Measurements from ENCODE around the gene MYDGF.
"Not testable (repeated sequence)": the region's sequence is repeated elsewhere in the genome, so short reads cannot be mapped to it uniquely, and the experiment has no call there.

The MYDGF gene

DNA sequence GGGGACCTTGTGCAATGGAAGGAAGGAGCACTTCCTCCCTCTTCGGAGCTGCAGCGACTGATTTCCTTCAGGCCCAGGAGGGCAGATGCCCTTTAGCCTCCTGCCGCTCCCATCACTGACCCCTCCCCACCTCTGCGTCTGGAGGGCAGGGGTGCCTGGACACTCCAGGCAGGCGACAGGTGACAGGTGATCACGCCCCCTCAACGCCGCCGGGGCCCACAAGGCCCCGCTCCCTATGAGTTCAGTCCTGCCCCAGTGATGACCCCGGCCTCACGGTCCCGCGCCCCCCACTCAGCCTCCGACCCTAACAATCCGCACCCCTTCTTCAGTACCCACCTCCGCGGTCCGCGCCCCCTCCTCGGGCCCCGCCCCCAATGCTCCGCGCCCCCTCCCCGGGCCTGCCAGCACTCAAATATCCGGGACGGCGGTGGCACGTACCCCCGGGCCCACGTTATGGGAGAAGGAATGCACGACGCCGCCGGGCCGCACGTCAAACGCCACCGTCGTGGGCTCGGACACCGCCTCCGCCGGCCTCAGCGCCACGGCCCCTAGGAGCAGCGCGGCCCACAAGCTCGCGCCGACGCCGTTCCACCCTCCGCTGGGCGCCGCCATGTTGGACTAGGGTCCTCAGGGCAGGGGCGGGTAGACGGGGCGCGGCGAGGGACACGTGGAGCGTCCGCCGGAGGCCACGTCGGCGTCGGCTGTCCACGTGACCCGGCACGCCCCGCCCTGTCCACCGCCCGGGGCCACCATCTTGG, at the start of gene MYDGF:
Gene MYDGF, minus strand, starts transcription at position 620 of the 758 bp plus-strand sequence. Its CDS starts 8 bp downstream, at position 612.
- DNase-seq: peak; percentile 89

DNA sequence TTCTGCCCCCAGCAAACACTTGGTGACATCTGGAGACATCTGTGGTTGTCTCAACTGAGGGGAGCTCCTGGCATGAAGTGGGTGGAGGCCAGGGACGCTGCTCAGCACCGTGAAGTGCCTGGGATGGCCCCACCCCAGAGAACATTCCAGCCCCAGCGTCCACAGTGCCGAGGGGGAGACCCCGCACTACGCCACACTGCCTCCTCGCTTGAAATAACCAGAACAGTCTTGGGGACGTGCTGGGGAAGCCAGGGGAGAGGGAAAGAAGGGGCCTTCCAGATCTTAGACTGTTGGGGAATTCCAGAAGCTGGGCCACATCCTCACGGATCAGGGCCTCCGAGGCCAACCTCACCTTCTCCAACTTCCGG, 49.3 kb upstream of the MYDGF start:
- DNase-seq: no peak

DNA sequence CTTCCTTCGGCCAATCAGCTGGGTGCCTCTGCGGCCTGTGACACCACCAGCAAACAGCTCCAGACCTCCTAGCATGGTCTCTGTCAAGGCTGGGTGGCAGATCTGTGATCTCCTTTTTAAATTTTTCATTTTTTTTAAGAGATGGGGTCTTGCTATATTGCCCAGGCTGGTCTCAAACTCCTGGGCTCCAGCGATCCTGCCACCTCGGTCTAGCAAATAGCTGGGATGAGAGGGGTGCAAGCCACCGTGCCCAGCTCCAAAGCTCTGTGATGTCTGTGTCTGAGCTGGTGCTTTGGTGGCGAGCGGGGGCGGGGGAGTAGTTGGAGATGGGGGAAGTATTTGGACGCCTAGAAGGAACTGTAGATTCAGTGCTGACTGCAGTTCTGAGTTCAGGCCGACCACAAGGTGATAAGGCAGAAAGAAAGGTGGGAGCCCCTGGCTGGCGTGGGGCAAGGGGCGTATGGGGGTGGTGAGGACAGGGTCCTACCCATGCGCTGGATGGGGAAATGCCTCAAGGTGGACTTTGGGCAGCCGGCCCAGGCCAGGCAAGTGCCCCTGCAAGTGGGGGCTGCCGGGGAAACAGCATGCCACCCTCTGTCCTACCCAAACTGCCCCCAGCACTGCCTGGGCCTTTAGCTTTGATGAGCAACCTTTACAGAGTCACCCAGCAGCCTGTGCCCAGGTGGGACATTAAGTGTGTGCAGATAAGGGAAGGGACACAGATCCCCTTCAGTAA, 48.0 kb upstream of the MYDGF start:
- DNase-seq: no peak

DNA sequence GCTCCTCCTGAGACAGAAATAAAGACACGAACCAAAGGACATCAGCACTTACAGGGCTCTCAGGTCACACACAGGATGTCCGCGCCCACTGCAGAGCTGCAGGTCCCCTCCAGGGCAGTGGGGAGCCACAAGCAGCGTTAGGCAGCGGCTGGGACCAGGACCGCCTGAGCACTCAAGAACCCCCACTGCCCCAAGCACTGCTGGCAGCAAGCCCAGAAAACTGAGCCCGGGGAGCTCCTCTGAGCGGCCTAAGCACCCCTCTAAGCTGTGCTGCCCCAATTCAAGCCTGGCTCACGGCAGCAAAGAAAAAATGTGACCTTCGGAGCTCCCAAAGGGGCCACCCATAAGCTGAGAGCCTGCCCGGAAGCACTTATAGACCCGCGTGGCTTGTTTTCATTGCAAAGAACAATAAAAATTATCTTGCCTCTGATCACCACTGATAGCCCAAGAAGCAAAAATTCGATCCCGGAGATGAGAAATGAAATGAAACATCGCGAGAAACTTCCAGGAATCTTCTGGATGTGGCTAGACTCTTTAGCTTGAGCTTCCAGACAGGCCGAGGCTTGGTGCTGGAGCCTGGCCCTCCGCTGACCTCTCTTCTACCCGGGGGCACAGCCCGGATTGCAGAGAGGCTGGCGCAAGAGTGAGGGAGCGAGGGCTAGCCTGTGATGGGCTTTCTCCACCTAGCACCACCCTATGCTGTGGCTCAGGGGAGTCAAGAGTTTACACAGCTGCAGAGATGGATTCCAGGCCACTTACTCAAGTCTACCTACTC, 47.2 kb upstream of the MYDGF start:
- DNase-seq: no peak

DNA sequence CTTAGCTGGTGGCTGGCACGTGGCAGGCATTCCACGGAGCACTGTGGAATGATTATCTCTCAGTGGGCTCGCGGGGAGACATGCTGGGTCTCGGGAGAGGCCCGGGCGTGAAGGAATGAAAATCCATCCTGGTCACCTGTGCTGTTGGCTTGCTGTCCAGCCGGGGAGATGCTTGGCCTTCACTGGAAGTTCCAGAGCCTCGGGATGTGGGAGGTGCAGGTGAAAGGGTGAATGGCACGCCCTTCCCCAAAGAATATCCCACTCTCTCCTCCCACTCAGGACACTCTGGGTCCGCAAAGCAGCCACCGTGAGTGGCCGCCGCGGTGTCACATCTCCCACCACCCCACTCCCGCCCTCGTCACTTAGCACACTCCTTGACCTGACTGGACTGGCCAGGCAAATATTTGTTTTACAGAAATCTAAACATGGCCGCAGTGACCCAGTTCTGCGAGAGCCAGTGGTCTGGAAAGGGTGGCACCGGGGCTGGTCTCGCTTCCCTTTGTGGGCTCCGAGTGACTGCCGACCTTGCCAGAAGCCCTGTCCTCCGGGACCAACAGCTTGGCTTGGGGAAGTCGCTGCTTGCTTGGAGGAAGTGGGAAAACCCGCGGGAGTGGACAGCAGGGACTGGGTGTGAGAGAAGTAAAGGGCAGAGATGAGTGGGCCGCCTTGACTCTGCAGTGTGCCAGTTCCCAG, 45.5 kb upstream of the MYDGF start:
- DNase-seq: no peak

DNA sequence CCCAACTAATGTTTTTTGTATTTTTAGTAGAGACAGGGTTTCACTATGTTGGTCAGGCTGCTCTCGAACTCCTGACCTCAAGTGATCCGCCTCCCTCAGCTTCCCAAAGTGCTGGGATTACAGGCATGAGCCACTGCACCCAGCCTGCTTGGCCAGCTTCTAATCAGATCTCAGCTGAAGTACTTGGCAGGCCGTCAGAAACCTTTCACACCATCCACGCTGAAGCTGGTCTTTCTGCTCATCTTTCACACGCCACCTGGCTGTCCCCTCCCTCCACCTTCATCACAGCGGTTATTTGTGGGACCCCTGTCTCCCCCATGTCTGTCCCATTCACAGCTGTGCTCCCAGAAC, 45.0 kb upstream of the MYDGF start:
- DNase-seq: not testable (repeated sequence)

DNA sequence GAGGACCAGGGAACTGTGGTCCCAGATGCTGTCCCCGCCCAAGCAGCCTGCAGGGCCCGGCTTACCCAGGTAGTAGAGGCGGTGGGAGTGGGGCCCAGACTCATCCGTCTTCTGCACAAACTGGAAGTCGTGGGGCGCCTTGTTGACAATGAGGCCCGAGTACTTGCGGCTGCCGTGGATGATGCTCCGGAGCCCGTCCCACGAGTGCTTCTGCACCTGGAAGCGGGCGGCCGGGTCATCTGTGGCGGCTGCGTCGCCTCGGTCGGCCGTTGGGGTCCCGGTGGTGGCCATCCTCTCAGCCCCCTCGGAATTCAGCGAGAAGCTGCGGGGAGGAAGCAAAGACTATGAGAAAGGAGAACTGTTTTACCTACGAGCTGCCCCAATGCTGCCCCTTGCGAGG, 43.9 kb upstream of the MYDGF start:
- no peak for DNase-seq

DNA sequence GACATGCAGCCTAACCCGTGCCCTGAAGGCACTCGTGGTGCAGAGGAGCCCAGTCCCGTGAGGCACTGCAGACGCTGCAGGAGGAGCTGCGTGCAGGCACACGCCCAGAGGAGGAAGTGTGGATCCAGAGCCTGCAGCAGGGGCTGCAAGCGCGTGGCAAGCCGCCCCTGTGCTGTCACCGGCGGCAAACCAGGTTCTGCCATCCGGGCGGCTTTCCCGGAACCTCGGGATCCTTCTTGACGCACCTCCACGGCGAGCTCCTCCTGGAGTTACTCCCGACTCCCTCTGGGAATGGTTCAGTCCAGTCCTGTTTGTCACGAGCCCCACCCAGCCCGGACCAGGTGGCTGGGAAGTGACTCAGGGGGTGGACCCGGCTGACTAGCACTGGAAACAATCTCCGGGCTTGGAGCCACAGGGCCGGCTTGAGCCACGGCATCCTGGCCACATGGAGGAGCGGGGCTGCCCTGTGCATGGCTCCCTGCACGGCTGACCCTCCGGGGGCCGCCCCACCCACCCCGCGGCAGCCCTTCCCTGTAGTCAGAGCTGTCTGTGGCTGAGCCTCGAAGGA, 43.3 kb upstream of the MYDGF start:
- no peak for DNase-seq

DNA sequence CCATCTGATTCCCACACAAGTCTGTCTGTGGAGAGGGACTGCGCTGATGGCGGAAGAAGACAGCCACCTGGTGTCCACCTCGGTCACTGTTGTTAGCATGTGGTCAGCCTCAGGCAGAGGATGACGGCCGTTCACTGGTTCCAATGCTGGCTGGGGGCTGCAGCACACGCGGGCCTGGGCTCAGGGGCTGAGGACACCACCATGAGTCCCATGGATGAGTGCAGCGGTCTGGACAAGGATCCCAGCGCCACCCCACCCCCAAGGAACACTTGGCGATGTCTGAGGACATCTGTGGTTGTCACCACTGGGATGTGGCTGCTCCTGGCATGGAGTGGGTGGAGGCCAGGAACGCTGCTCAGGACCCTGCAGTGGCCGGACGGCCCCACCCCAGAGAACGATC, 42.6 kb upstream of the MYDGF start:
- DNase-seq: no peak

DNA sequence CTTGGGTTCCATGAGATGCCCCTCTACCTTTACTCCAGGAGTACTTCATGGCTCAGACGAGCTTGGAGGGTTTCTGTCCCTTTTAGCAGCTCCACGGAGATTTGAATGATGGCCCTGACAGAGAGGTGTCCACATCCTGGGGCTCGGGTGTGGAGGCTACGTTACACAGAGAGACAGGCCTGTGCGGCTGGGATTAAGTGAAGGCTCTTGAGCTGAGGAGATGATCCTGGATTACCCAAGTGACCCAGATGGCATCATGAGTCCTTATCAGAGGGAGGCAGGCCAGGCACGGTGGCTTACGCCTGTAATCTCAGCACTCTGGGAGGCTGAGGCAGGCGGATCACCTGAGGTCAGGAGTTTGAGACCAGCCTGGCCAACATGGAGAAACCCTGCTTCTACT, 41.1 kb upstream of the MYDGF start:
- no peak for DNase-seq

DNA sequence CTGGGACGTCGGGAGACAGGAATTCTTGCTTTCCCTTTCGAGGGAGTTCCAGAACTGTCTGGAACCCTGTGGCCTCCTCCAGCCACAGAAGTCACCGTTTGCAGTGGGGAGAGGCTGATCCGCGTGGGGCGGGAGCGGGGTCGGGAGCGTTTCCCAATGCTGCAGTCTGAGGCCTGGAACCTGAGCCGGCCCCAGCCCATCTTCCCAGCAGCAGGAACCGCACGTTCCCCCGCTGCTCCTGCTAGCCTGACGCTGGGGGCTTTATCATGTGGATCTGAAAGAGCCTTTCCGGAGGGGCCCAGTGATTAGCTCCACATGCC, 40.1 kb upstream of the MYDGF start:
- DNase-seq: no peak

DNA sequence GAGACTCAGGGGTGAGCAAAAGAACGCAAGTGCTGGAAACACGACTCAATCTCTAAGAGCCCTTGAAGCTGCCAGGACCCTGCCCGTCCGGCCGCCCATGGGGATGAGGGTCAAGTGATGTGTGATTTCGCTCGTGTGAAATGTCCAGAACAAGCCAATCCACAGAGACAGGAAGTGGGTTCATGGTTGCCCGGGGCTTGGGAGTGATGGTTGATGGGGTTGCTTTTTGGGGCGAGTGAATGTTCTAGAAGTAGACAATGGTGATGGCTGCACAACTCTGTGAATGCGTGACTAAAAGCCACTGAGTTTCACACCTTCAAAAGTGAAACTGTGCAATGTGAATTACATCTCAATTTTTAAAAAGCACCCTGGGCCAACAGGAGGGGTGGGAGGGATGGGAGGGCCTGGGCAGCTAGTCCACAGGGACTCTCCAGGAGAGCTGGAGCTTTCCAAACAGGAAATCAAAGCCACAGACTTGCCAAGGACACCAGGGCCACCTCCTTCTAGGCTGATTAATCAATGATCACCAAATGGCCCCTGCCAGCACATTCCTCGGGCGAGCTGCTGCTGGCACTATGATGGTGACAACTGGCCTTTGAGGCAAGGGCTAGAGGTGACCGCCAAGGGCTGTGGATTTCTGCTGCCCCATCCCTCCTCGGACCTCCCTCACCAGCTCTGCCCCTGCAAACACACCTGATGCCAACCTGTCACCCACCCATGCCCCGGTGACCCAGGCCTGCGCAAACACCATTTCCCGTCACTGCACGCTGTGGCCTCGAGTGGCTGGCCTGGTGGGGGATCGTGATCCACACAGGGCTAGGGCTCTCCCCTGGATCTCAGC, 39.5 kb upstream of the MYDGF start:
- no peak for DNase-seq

DNA sequence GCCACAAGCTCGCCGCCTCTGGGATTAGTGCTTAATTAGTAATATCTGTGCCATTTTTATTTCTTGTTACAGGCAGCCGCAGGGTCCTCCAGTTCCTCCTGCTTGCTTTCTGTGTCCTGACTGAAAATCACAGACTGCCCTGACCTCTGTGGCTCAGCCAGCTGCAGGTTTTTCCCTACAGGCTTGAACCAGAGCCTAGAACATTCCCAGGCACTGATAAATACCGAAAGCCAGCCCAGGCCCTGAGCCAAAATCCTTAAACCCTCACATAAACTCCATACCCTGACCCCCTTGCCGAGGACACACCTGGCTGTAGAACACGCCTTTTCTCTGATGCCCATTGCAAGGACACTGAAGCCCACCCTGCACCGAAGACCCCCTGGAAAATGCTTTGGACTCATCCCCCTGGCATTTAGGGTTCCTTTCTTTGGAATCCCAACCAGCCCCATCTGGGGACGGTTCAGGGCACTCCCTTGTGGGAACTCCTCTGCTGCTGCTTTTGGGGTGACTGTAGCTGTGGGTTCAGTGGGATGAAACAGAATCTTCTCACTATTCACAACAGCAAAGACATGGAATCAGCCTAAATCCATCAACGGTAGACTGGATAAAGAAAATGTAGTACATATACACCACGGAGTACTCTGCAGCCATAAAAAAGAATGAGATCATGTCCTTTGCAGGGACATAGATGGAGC, 38.0 kb upstream of the MYDGF start:
- no peak for DNase-seq

DNA sequence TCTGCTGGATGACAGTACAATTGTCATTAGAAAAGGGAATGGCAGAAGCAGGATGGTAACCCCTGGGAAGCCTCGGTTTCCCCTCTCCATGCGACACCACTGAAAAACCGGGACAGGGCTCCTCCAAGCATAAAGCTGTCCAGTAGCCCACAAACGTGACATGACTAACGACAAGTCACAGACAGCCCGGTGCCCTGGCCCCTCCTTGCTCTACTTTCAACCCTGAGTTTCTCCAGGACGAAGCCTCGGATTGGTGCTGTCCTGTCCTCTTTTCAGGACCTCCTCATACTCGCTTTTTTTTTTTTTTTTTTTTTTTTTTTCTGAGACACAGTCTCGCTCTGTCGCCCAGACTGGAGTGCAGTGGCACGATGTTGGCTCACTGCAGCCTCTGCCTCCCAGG, 37.2 kb upstream of the MYDGF start:
- no peak for DNase-seq

DNA sequence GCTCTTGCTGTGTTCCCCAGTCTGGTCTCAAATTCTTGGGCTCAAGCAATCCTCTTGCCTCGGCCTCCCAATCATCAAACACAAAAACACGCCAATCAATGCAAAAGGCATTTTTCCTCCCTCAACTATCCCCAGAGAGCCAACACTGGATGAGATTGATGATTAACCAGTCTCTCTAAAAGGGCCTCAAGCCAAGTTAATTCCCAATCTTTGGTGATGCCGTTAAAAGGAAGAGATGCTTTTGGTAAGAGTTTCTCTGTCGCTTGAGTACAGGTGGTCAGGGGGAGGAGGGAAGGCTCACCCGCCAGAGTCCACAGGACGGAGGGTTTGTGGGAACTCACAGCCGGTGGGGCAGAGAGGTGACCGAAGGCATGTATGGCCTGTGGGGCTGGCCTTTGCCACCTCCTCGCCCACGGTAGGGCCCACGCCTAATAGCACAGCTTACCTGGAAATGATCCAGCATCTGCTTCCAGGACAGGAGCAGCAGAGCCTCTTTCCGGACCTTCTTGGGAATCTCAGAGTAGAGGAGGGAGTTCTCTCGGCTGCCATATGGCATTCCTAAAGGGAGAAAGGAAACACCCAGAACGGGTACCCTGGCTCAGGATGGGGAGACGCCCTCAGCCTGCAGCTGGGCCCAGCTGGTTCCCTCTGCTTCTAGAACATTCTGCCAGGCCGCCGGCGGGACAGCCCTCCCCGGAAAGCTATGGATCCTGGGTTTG, 35.4 kb upstream of the MYDGF start:
- DNase-seq: no peak

DNA sequence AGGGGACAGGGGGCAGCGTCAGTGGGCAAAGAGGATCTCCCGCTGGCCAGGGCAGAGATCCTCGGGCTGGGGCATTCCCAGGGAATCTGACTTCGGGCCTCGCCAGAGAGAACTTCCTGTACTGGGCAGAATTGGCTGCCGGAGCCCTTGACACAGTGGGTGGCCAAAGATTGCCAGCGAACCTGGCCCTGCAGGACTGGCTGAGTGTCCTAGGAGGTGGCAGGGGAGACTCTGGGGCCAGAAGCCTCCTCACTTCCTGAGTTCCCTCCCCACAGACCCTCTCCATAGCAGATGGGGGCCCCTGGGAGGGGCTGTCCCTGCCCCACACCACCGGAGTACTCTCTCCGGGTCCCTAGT, 34.2 kb upstream of the MYDGF start:
- no peak for DNase-seq

DNA sequence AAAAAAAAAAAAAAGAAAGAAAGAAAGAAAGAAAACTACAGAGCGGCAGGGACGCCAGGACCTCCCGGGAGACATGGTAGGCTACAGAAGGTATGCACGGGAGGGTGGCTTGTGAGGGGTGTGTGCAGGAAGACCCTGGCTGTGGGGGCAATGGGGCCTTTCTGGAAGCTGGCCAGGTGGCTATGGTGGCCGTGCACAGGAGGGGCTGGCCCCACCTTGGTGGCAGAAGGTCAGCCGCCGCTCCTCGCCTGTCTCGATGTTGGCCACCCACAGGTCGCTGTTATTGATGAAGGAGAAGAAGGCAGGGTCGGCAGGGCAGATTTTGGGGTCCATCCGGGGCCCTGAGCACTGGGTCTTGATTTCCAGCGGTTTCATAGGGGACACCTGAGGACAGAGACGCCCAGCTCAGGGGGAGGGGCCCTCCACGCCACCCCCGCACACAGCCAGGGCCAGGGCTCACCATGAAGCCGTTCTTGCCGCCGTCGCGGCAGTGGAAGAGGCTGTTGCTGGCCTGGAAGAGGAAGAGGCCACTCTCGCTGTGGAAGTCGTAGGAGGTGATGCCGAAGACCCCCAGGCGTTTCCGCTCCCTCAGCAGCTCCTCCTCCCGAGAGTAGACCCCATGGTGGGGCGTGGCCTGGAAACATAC, 33.7 kb upstream of the MYDGF start:
- no peak for DNase-seq

DNA sequence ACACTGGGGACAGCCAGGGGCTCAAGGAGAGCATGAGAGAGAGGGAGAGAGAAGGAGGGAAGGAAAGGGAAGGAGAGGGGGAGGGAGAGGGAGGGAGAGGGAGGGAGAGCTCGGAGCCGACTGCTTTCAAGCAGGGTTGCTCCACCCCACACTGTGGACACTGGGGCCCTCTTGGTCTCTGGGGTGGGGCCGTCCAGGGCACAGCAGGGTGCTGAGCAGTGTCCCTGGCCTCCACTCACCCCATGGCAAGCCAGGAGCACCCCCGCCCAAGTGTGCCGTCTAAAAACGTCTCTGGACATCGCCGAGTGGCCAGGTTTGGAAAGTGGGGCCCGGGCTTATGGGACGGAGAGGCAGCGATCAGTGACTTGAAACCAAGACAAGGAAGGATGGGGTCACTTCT, 32.6 kb upstream of the MYDGF start:
- no peak for DNase-seq

DNA sequence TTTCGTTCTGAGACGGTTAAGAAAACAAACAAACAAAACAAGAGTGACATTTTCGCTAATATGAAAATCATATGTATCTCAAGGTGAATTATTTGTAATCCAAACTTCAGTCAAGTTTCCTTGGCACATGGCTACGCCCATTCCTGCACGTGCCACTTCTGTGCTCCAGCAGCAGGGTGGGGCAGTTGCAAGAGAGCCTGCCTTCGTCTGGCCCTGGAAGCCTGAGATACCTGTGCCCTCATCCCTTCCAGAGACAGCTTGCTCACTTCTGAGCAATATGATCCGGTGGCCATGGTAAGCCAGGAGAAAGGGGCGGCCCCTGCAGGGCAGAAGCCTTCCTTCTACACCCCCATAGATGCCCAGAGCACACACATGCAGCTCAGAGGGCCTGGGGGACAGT, 31.4 kb upstream of the MYDGF start:
- no peak for DNase-seq

DNA sequence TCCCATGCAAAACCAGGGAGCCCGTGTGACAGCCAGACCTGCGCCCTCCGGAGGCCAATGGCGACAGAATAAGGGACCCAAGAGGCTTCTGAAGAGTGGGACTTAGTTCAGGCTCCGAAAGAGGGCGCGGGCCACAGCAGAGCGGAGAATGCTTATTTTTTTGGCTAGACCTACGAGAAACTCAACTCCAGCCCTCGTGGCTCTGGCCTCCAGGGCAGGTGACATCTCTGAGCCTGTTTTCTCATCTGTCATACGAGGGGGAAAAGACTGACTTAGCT, 30.5 kb upstream of the MYDGF start:
- DNase-seq: no peak

Measured in activated CD4-positive, alpha-beta T cell treated with anti-CD3 and anti-CD28 coated beads for 1 hour (primary cell).